WTC11 (cell line): ENCODE data around the gene SUN2. TPM values are rescaled to one million over a fixed set of nuclear protein-coding genes. Genes with fewer than 3 reads are reported as not detected.

ENCODE experiments used
- ATAC-seq: fragments of 200-7000 bp; cut with Tn5 transposase; 2 replicates; pipeline ENCODE4 v1.10.0; 2021; ENCODE audit warnings: mild to moderate bottlenecking, moderate library complexity
- CTCF ChIA-PET: fragments of 300-600 bp; sonication (Branson Sonifier 250); formaldehyde crosslinking; loops from one replicate; lab custom pipeline; 2021; ENCODE audit warnings: antibody characterized with exemption; lab: Charles Lee
- POLR2A ChIA-PET: fragments of 350-600 bp; sonication (Branson Sonifier 250); formaldehyde crosslinking; loops from one replicate; lab custom pipeline; 2021; ENCODE audit warnings: antibody characterized with exemption; lab: Charles Lee
- DNase-seq: peaks from one replicate; pipeline ENCODE4 v3.0.0; 2021; ENCODE audit warnings: low spot score
- H3K27ac Mint-ChIP-seq: 2 replicates; pipeline ENCODE4 v1.8.0; 2021; ENCODE audit warnings: mixed read lengths
- H3K27me3 Mint-ChIP-seq: 2 replicates; pipeline ENCODE4 v1.8.0; 2021; ENCODE audit warnings: low read depth, mild to moderate bottlenecking, moderate library complexity, mixed read lengths
- H3K36me3 Mint-ChIP-seq: 2 replicates; pipeline ENCODE4 v1.8.0; 2021; ENCODE audit warnings: mixed read lengths
- H3K4me1 Mint-ChIP-seq: 2 replicates; pipeline ENCODE4 v1.8.0; 2022; ENCODE audit warnings: mixed read lengths
- H3K4me3 Mint-ChIP-seq: 2 replicates; pipeline ENCODE4 v1.8.0; 2021; ENCODE audit warnings: mild to moderate bottlenecking, moderate library complexity, mixed read lengths
- H3K9me3 Mint-ChIP-seq: 2 replicates; pipeline ENCODE4 v1.8.0; 2021; ENCODE audit warnings: mixed read lengths
- ATF2 ChIP-seq: sonication (generic); formaldehyde crosslinking; IDR thresholded peaks from 2 replicates; pipeline ENCODE4 v1.8.1; 2022; ENCODE audit warnings: low read depth, missing genetic modification reagents, borderline replicate concordance
- ERG ChIP-seq: fragments of 250-450 bp; sonication (Bioruptor Pico); IDR thresholded peaks from 2 replicates; pipeline ENCODE4 v1.8.0; 2021; ENCODE audit warnings: mild to moderate bottlenecking
- ESRRA ChIP-seq: sonication (generic); formaldehyde crosslinking; IDR thresholded peaks from 2 replicates; pipeline ENCODE4 v1.8.1; 2022; ENCODE audit warnings: mild to moderate bottlenecking, missing genetic modification reagents, borderline replicate concordance
- FOXK1 ChIP-seq: sonication (generic); formaldehyde crosslinking; IDR thresholded peaks from 2 replicates; pipeline ENCODE4 v1.8.0; 2022; ENCODE audit warnings: mild to moderate bottlenecking, moderate library complexity, missing genetic modification reagents
- IRF2 ChIP-seq: sonication (generic); formaldehyde crosslinking; IDR thresholded peaks from 2 replicates; pipeline ENCODE4 v1.8.0; 2022; ENCODE audit warnings: low read depth, missing genetic modification reagents, borderline replicate concordance
- JUN ChIP-seq: sonication (generic); formaldehyde crosslinking; IDR thresholded peaks from 2 replicates; pipeline ENCODE4 v1.8.0; 2023; ENCODE audit warnings: mild to moderate bottlenecking, missing genetic modification reagents
- MYBL2 ChIP-seq: sonication (generic); formaldehyde crosslinking; IDR thresholded peaks from 2 replicates; pipeline ENCODE4 v1.8.1; 2023; ENCODE audit warnings: mild to moderate bottlenecking, moderate library complexity, missing genetic modification reagents
- NR2C2 ChIP-seq: sonication (generic); formaldehyde crosslinking; IDR thresholded peaks from 2 replicates; pipeline ENCODE4 v1.8.0; 2022; ENCODE audit warnings: mild to moderate bottlenecking, missing genetic modification reagents
- NR3C1 ChIP-seq: sonication (generic); formaldehyde crosslinking; conservative IDR thresholded peaks from 2 replicates; pipeline ENCODE4 v1.8.1; 2023; ENCODE audit warnings: low read depth, mild to moderate bottlenecking, missing genetic modification reagents
- PREB ChIP-seq: sonication (generic); formaldehyde crosslinking; IDR thresholded peaks from 2 replicates; pipeline ENCODE4 v1.8.1; 2022; ENCODE audit warnings: mild to moderate bottlenecking, missing genetic modification reagents, moderate library complexity, borderline replicate concordance
- PRRX2 ChIP-seq: fragments of 250-450 bp; sonication (Bioruptor Pico); IDR thresholded peaks from 2 replicates; pipeline ENCODE4 v1.8.0; 2021; ENCODE audit warnings: mild to moderate bottlenecking
- SP1 ChIP-seq: sonication (generic); formaldehyde crosslinking; conservative IDR thresholded peaks from 2 replicates; pipeline ENCODE4 v1.8.1; 2022; ENCODE audit warnings: missing genetic modification reagents
- TCF7 ChIP-seq: sonication (generic); formaldehyde crosslinking; IDR thresholded peaks from 2 replicates; pipeline ENCODE4 v1.8.0; 2022; ENCODE audit warnings: mild to moderate bottlenecking, low read depth, missing genetic modification reagents, moderate library complexity
- USF1 ChIP-seq: sonication (generic); formaldehyde crosslinking; IDR thresholded peaks from 2 replicates; pipeline ENCODE4 v1.8.0; 2022; ENCODE audit warnings: mild to moderate bottlenecking, missing genetic modification reagents
- ZNF219 ChIP-seq: sonication (generic); formaldehyde crosslinking; IDR thresholded peaks from 2 replicates; pipeline ENCODE4 v1.8.0; 2023; ENCODE audit warnings: missing genetic modification reagents, mild to moderate bottlenecking, borderline replicate concordance
- ZNF317 ChIP-seq: sonication (generic); formaldehyde crosslinking; IDR thresholded peaks from 2 replicates; pipeline ENCODE4 v1.8.1; 2023; ENCODE audit warnings: low read depth, mild to moderate bottlenecking, moderate library complexity, missing genetic modification reagents, borderline replicate concordance
- total RNA-seq: library from RNA; stranded (reverse); gene quantifications from 3 replicates; pipeline ENCODE4 v1.2.3, GENCODE V29; 2021
- TF ChIP-seq, protein P1 (sequence below): fragments of 250-450 bp; sonication (Bioruptor Pico); conservative IDR thresholded peaks from 2 replicates; pipeline ENCODE4 v1.9.0; 2021; ENCODE audit warnings: mild to moderate bottlenecking
- TF ChIP-seq, protein P2 (sequence below): sonication (generic); formaldehyde crosslinking; IDR thresholded peaks from 2 replicates; pipeline ENCODE4 v1.8.0; 2022; ENCODE audit warnings: mild to moderate bottlenecking, missing genetic modification reagents
- TF ChIP-seq, protein P3 (sequence below): sonication (generic); formaldehyde crosslinking; IDR thresholded peaks from 2 replicates; pipeline ENCODE4 v1.8.0; 2023; ENCODE audit warnings: missing genetic modification reagents, mild to moderate bottlenecking, borderline replicate concordance

Gene SUN2
- total RNA-seq, 1 experiment from 2014 or later: 30.1 TPM

- ChIA-PET POLR2A (no interaction called here), CTCF (interaction anchor here (1.0 kb wide), 1 partner anchor 48 kb away, joined by 4 read pairs; no protein-coding TSS in a partner anchor)
- no peaks in the 10 kb centered on the region for H3K27me3 Mint-ChIP-seq
- peaks cover 4% of the 10 kb centered on the region; the same call in 1 of the 2 replicates for H3K4me1 Mint-ChIP-seq
- ATAC-seq (no peak), DNase-seq (no peak)
- H3K4me3 Mint-ChIP-seq: no peak overlapping the region
- H3K9me3 Mint-ChIP-seq: no peaks in the 10 kb centered on the region
- no peak for TF ChIP-seq NR2C2 (CRISPR knock-in tag)
- TF ChIP-seq USF1: no peak
- TF ChIP-seq PRRX2 (CRISPR knock-in tag): no peak
- TF ChIP-seq, protein P1, sequence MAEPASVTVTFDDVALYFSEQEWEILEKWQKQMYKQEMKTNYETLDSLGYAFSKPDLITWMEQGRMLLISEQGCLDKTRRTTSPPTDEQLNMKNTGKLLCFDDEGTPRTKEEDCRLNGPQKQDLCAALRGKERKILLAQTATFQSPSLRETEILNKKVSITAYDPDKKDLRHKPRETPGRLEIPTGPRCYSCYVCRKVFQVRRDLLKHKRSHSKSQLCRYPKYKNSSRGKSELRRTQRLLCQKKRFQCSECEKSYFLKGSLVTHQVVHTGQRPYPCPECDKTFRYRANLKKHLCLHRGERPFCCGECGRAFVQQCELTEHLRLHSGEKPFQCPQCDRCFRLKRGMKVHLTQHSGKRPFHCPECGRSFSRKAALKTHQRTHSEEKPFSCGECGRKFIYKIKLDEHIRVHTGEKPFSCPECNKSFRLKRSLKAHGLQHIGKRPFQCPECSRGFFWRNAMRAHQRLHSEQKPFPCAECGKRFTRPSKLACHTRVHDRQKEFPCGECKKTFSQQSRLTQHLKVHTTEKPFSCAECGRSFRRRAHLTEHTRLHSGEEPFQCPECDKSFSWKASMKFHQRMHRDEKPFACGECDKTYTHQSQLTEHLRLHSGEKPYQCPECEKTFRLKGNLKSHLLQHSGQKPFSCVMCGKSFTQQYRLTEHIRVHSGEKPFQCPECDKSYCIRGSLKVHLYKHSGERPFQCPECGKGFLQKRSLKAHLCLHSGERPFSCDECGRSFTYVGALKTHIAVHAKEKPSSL (CRISPR knock-in tag): no peak
- TF ChIP-seq SP1 (CRISPR knock-in tag): no peak
- TF ChIP-seq JUN (CRISPR knock-in tag): no peak
- TF ChIP-seq, all 79 proteins: peak for 0
- Mint-ChIP-seq H3K36me3 (peaks cover 70% of the 10 kb centered on the region), H3K27ac (peak overlapping the region; percentile 48)
Measured at GRCh38 chr22:38721551-38721950, 34.2 kb downstream of the SUN2 start.

- CTCF ChIA-PET: interaction anchor here (1.1 kb wide), 1 partner anchor 287 kb away, joined by 3 read pairs; no protein-coding TSS in a partner anchor
- no peak overlapping the region for H3K27ac Mint-ChIP-seq
- TF ChIP-seq IRF2 (CRISPR knock-in tag): no peak
- no peak for TF ChIP-seq ZNF317
- no peak for TF ChIP-seq MYBL2 (CRISPR knock-in tag)
- TF ChIP-seq USF1: no peak
- TF ChIP-seq, protein P2, sequence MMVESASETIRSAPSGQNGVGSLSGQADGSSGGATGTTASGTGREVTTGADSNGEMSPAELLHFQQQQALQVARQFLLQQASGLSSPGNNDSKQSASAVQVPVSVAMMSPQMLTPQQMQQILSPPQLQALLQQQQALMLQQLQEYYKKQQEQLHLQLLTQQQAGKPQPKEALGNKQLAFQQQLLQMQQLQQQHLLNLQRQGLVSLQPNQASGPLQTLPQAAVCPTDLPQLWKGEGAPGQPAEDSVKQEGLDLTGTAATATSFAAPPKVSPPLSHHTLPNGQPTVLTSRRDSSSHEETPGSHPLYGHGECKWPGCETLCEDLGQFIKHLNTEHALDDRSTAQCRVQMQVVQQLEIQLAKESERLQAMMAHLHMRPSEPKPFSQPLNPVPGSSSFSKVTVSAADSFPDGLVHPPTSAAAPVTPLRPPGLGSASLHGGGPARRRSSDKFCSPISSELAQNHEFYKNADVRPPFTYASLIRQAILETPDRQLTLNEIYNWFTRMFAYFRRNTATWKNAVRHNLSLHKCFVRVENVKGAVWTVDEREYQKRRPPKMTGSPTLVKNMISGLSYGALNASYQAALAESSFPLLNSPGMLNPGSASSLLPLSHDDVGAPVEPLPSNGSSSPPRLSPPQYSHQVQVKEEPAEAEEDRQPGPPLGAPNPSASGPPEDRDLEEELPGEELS (CRISPR knock-in tag): no peak
- TF ChIP-seq, protein P3, sequence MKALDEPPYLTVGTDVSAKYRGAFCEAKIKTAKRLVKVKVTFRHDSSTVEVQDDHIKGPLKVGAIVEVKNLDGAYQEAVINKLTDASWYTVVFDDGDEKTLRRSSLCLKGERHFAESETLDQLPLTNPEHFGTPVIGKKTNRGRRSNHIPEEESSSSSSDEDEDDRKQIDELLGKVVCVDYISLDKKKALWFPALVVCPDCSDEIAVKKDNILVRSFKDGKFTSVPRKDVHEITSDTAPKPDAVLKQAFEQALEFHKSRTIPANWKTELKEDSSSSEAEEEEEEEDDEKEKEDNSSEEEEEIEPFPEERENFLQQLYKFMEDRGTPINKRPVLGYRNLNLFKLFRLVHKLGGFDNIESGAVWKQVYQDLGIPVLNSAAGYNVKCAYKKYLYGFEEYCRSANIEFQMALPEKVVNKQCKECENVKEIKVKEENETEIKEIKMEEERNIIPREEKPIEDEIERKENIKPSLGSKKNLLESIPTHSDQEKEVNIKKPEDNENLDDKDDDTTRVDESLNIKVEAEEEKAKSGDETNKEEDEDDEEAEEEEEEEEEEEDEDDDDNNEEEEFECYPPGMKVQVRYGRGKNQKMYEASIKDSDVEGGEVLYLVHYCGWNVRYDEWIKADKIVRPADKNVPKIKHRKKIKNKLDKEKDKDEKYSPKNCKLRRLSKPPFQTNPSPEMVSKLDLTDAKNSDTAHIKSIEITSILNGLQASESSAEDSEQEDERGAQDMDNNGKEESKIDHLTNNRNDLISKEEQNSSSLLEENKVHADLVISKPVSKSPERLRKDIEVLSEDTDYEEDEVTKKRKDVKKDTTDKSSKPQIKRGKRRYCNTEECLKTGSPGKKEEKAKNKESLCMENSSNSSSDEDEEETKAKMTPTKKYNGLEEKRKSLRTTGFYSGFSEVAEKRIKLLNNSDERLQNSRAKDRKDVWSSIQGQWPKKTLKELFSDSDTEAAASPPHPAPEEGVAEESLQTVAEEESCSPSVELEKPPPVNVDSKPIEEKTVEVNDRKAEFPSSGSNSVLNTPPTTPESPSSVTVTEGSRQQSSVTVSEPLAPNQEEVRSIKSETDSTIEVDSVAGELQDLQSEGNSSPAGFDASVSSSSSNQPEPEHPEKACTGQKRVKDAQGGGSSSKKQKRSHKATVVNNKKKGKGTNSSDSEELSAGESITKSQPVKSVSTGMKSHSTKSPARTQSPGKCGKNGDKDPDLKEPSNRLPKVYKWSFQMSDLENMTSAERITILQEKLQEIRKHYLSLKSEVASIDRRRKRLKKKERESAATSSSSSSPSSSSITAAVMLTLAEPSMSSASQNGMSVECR: no peak
- TF ChIP-seq FOXK1: no peak
- no peak for TF ChIP-seq NR2C2 (CRISPR knock-in tag)
- TF ChIP-seq TCF7 (CRISPR knock-in tag): no peak
- no peak for TF ChIP-seq ESRRA (CRISPR knock-in tag)
- TF ChIP-seq ATF2 (CRISPR knock-in tag): no peak
- no peak for TF ChIP-seq SP1 (CRISPR knock-in tag)
- no peak for TF ChIP-seq ZNF219 (CRISPR knock-in tag)
- no peak for TF ChIP-seq PREB (CRISPR knock-in tag)
- no peak for TF ChIP-seq ERG (CRISPR knock-in tag)
- no peak for TF ChIP-seq NR3C1 (CRISPR knock-in tag)
Measured at GRCh38 chr22:38720350-38720749, 35.4 kb downstream of the SUN2 start.

More at GRCh38 chr22:38720350-38720749, 35.4 kb downstream of the SUN2 start:
- POLR2A ChIA-PET: interaction anchor here (0.6 to 0.7 kb wide), 2 partner anchors 12 to 409 kb away, joined by 3 to 7 read pairs; no protein-coding TSS in a partner anchor
- no peak for DNase-seq
- Mint-ChIP-seq H3K4me1 (peaks cover 7% of the 10 kb centered on the region; the same call in 1 of the 2 replicates), H3K27me3 (no peaks in the 10 kb centered on the region), H3K4me3 (no peak overlapping the region), H3K36me3 (peaks cover 69% of the 10 kb centered on the region), H3K9me3 (no peaks in the 10 kb centered on the region)
- no peak for ATAC-seq
